T47D (cell line): ENCODE results near the gene CCN5.
"Not testable (repeated sequence)": the region's sequence is repeated elsewhere in the genome, so short reads cannot be mapped to it uniquely, and the experiment has no call there.

Experiments
- DNase-seq, 2 experiments: peaks; one replicate each; pipeline versions ENCODE4 v3.0.0 to v3.0.0-alpha.2; 2011 to 2012; ENCODE audit warnings: low read depth in 1 of 2, low spot score in 1 of 2
- JUND ChIP-seq: IDR thresholded peaks from 2 replicates; pipeline ENCODE4 v1.6.1; 2012; ENCODE audit warnings: low read depth
- in situ Hi-C: cut with HindIII; loops from 2 replicates; pipeline ENCODE4 v1.10.0; 2016; ENCODE audit warnings: low sequenced_read_pairs, low pct_unique_long_range_greater_than_20kb

Gene CCN5, protein sequence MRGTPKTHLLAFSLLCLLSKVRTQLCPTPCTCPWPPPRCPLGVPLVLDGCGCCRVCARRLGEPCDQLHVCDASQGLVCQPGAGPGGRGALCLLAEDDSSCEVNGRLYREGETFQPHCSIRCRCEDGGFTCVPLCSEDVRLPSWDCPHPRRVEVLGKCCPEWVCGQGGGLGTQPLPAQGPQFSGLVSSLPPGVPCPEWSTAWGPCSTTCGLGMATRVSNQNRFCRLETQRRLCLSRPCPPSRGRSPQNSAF

DNA sequence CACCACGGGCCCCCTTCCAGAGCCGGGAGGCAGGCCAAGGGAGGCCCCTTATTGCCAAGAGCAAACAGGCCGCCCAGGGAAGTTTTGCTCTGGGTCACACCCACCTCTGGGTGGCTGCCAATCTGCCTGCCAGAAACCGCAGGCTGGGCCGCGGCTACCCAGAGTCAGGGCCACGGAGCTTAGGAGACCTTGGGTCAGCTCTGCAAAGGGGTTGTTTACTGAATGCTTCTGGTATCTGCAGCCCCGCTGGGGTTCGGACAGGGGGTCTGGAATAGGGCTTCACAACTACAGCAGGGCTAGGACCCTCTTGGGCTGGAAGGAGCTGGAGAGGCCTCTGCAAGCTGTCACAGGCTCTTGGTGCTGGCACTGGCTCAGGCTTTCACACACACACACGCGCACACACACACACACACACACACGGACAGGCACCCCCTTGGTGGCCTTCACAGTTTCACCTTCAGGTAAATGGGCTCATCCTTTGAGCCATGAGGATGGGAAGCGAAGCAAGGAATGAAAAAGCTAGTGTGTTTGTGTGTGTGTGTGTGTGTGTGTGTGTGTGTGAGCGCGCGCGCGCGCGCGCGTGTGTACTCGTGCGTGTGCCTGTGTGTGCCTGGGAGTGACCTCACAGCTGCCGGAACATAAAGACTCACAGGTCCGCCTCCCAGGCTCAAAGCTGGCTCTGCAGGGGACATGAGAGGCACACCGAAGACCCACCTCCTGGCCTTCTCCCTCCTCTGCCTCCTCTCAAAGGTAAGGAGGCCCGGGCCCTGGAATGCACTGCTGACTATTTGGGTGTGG, at the start of gene CCN5:
Gene CCN5 (plus strand): TSS at position 669 of the 798 bp plus-strand sequence. CDS start 22 bp downstream, at position 691.
- in situ Hi-C loops: no loop called here
- peak; percentile 78 to 83 for DNase-seq
- TF ChIP-seq JUND: no peak

DNA sequence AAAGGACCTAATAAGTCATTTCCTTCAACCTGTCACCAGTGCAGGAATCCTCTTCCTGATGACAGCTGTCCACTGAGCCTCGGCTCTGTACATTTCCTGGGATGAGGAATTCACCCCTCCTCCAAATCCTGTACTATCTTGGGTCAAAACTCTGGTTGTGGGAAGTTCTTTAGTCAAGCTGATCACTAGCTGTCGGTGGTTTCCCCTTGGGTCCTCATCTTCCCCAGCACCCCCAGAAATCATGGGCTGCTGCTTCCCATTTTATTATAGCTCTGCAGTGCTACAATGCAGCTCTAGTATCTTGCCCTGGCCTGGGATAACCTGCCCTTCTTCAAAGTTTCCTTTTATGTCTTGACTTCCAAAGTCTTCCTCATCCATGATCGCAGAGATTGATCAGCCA, 49.1 kb upstream of the CCN5 start:
- DNase-seq: no peak
- no peak for TF ChIP-seq JUND
- in situ Hi-C loops: no loop called here

DNA sequence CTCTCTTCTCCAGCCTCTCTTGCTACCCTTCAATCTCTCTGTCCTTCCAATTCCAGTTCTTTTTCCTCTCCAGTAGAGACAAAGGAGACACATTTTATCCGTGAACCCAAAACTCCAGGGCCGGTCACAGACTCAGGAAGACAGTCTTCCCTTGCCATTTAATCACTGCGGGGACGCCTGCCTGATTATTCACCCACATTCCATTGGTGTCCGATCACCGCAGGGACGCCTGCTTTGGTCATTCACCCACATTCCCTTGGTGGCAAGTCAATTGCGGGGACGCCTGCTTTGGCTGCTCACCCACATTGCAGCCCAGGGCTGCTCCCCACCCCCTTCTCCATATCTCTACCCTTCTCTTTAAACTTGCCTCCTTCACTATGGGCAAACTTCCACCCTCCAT, 44.3 kb upstream of the CCN5 start:
- in situ Hi-C loops, DNase-seq: not testable (repeated sequence)

DNA sequence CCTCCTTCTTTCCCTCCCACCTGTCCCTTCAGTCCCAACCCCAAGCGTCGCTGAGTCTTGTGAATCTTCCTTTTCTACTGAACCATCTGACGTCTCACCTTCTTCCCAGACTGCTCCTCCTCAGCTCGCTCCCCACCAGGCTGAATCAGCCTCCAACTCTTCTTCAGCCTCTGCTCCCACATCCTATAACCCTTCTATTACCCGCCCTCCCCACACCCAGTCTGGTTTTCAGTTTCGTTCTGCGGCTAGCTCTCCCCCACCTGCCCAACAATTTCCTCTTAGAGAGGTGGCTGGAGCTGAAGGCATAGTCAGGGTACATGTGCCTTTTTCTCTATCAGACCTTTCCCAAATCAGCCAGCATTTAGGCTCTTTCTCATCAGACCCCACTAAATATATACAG, 43.6 kb upstream of the CCN5 start:
- in situ Hi-C loops, DNase-seq: not testable (repeated sequence)

DNA sequence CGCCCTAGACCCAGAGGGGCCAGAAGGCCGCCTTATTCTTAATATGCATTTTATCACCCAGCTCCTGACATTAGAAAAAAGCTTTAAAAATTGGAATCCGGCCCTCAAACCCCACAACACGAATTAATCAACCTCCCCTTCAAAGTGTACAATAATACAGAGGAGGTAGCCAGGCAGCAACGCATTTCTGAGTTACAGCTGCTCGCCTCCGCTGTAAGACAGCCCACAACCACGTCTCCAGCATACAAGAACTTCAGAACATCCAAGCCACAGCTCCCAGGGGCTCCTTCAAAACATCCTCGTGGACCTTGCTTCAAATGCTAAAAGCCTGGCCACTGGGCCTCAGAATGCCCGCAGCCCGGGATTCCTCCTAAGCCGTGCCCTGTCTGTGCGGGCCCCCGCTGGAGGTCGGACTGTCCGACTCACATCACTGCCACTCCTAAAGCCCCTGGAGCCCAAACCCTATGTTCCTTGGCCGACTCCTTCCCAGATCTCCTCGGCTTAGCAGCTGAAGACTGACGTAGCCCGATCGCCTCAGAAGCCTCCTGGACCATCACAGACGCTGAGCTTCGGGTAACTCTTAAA, 42.8 kb upstream of the CCN5 start:
- DNase-seq, in situ Hi-C loops: not testable (repeated sequence)

DNA sequence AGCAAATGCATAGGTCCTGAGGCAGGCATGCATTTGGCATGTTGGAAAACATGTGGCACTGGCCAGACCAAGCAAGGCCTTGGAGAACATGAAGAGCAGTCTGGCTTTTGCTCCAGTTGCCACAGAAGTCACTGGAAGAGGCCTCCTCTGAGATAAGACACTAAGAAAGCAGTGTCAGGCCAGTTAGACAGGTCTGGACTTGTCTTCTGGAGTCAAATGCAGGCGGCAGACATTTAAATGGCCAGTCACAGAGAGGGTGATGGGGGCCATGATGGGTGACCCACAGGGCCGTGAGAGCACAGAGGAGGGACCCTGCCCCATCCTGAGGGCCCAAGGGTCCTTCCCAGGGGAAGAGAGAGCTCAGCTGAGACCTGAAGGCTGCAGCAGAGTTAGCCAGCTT, 36.9 kb upstream of the CCN5 start:
- peak in 1 of 2 experiments; percentile 62 for DNase-seq
- in situ Hi-C loops: no loop called here

DNA sequence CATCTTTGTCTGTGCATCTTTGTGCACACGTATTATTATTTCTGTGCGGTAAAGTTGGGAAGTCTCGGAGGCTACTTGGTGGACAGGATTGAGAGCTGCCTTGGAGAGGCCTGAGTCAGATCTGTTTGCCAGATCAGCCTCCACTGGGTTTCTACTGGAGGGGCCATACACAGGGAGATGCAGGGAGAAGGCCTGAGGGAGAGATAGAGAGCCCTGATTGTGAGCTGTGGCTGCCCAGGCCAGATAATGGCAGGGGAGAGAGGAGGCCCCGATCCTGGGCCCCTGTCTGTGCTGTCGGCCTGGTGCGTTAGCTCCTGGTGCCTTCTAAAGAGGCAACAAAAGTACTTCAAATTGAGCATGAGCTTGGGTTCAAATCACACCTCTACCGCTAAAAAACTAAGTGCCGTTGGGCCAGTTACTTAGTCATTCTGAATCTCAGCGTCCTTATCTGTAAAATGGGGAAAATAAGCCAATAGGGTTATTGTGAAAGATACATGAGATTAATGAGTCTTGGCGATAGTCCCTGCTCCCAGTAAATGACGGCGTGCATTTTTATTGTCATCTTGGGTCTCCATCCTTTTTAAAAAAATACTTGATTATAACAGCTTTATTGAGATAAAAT, 36.1 kb upstream of the CCN5 start:
- DNase-seq: no peak
- TF ChIP-seq JUND: no peak
- in situ Hi-C loops: no loop called here

More for the DNA sequence above, 36.9 kb upstream of the CCN5 start:
- no peak for TF ChIP-seq JUND

DNA sequence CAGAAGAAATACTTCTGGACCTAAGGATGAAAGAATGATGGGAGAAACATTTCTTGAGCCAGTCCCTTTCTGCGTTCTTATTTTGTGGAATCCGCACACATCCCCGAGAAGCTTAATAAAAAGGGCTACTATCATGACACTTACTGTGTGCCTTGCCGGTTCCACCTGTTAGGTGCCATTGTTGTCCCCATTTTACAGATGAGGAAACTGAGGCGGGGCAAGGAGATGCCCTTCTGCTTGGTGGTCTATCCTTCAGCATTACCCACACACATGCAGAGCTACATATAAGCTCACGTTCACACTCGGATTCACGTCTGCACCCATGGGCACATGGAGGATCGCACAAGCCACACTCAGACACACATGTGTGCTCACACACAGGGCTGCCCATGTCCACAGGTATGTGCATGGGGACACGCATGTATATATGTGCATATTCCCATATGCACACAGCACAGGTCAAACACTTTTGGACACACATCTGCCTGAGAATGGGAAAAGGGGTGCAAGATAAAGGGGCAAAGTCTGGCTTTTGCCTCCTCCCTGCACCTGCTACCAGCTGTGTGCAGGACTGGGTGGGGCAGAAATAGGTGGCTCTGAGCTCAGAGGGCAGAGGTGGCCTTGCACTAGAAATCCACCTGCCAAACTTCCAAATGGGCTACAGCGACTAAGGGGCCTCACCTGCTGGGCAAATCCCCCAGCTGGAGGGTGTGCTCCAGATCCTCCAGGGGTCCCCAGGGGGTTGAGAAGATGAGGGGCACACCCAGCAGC, 33.2 kb upstream of the CCN5 start:
- no peak for DNase-seq
- no peak for TF ChIP-seq JUND
- in situ Hi-C loops: no loop called here

DNA sequence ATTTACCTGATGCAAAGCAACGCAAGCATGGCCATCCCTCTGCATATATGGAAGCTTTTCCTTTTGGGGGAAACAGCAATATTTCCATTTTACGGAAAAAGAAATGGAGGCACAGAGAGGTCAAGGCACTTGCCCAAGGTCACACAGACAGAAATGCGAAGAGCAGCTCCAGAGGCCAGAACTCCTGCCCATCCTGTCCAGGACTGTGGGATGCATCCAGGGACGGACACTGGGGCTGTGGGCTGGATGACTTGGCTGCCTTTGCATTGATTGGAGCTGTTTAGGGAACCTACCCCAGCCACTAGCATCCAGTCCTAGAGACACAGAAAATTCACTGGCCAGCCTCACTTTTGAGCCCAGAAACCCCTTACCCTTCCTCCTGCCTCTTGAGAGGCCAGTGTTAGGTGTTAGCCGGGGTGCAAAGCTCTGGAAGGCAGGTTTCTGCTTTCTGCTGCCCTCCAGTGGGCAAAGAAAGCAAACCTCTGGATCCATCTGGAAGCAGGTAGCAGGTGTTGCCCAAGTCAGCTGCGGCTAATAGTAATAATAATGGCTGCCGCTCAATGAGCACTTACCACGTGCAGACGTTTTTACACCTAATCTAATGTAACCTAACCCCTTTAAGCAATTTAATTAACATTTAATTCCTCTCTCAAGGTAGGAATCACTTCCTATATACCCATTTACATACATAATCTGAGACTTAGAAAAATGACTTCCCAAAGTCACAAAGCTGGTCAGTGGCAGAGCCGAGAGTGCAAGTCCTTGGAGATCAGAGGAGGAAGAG, 31.7 kb upstream of the CCN5 start:
- peak; percentile 85 to 93 for DNase-seq
- in situ Hi-C loops: no loop called here
- TF ChIP-seq JUND: no peak

DNA sequence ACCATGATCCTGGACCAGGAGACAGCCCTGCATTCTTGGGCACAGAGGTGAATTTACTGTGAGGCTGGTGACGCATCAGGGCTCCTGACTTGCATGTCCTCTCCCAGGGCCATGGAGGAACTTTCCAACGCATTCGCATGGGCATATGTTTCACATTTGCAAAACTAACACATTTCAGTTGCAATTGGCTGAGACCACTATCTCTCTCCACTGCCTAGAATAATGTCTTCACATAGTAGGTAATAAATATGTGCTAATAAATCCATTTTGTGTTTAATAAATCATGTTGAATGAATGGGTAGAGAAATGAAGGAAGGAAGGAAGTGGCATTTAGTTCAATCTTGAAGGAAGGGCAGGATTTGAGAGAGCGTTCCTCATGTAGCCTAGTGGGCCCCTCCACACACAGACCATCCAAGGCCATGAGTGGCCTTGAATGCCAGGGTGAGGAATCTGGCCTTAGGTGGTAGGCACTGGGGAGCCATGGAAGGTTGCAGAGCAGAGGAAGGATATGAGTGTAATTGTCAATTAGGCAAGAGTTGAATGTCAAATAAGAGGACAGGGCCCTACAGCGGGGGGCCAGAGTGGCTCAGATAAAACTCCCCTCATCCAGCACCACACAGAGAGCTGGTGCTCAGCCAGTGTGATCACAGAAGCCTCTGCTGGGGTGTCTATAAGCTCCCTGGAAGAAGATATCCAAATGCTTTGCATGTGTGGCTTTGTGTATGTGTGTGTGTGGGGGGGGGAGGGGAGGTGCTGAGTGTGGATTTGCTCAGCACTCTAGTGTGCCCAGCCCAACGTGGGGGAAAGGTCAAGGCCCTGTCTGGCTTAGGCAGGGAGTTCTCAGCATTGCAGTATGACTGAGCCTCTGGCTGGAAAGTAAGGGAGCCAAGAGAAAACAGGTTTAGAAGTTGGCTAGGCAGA, 30.9 kb upstream of the CCN5 start:
- TF ChIP-seq JUND: no peak
- DNase-seq: no peak
- in situ Hi-C loops: no loop called here

DNA sequence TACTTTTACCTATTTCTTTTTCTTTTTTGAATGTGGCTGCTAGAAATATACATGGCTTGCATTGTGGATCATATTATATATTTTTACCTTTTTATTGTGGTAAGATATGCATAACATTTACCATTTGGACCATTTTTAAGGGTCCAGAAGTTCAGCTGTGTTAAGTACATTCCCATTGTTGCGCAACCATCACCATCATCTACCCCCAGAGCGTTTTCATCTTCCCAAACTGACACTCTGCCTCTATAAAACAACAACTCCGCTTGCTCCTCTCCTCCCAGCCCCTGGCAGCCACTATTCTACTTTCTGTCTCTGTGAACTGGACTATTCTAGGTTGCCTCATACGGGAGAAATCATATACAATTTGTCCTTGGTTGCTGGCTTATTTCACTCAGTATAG, 28.2 kb upstream of the CCN5 start:
- in situ Hi-C loops: no loop called here
- TF ChIP-seq JUND: no peak
- DNase-seq: no peak
